ENCODE data around the gene LBR. TPM values are rescaled to one million over a fixed set of nuclear protein-coding genes. Genes with fewer than 3 reads are reported as not detected.
A peak's percentile ranks its signal among the peaks of the same experiment; 100 is the strongest.

The LBR gene
- total and polyA plus RNA-seq, 2 of the 4 experiments (the other 2 are of a cell fraction) = 21.3 to 24.9 TPM

DNA sequence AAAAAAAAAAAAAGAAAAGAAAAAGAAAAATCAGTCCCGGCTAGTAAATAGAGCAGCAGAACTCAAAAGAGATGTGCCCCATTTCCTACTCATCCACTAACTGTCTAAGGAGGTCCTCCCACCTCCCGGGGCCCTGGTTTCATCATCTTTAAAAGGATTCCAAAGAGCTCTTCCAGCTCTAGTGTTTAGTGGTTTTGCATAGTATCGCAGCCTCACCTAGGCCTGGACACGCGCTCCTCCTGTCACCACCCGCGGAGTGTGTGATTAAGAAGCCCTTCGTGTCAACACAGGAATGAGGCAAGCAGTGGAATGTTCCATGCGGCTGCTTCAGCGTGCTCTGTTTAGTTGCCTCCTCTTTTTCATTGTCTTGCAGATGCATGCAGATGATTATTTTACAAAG lies 49.0 kb downstream of the LBR start:
- intact Hi-C loops (cut with micrococcal nuclease) = no loop called here
- no peaks in the 10 kb centered on the region for H3K36me3 ChIP-seq (ENCODE audit: control insufficient read depth, insufficient read depth, low read length)
- H4K5ac ChIP-seq (ENCODE audit: low read depth, low read length) = no peak overlapping the region
- H2BK120ac ChIP-seq (ENCODE audit: low read depth, low read length) = no peak overlapping the region
- in situ Hi-C loops (cut with MboI; ENCODE audit: low sequenced_read_pairs) = no loop called here
- peak overlapping the region; percentile 46 for H2AFZ ChIP-seq (replicated peaks; ENCODE audit: low read length, poor library complexity)
- H3K14ac ChIP-seq (replicated peaks; ENCODE audit: low read depth, low read length) = no peak overlapping the region
- no peak overlapping the region for H2AK5ac ChIP-seq (ENCODE audit: low read depth, low read length)
- 0 out of 2 replicates have a peak overlapping the region, but pooled peaks have one; percentile 28 for H3K4me2 ChIP-seq (ENCODE audit: low read depth, low read length)
- ChIA-PET CTCF (interaction anchor here (0.7 kb wide), 1 partner anchor 1080 kb away, joined by 3 read pairs; no protein-coding TSS in a partner anchor), POLR2A (ENCODE audit: unreplicated experiment) (no interaction called here)
- H3K27ac ChIP-seq (ENCODE audit: insufficient read depth, low read length) = no peak overlapping the region
- H3K9ac ChIP-seq (ENCODE audit: low read depth, low read length) = no peak overlapping the region
- ATAC-seq (ENCODE audit: low read depth) (peak; percentile 72), DNase-seq (peak; percentile 65)
- no peak for TF ChIP-seq SMC3 (IDR thresholded peaks at IDR 0.05; ENCODE audit: low read depth, low read length)
- no peak for TF ChIP-seq RFX5 (IDR thresholded peaks at IDR 0.05; ENCODE audit: low read depth, low read length)
- no peak for TF ChIP-seq MAZ (IDR thresholded peaks at IDR 0.05; ENCODE audit: borderline replicate concordance, low read depth, low read length)
- TF ChIP-seq, protein P1, sequence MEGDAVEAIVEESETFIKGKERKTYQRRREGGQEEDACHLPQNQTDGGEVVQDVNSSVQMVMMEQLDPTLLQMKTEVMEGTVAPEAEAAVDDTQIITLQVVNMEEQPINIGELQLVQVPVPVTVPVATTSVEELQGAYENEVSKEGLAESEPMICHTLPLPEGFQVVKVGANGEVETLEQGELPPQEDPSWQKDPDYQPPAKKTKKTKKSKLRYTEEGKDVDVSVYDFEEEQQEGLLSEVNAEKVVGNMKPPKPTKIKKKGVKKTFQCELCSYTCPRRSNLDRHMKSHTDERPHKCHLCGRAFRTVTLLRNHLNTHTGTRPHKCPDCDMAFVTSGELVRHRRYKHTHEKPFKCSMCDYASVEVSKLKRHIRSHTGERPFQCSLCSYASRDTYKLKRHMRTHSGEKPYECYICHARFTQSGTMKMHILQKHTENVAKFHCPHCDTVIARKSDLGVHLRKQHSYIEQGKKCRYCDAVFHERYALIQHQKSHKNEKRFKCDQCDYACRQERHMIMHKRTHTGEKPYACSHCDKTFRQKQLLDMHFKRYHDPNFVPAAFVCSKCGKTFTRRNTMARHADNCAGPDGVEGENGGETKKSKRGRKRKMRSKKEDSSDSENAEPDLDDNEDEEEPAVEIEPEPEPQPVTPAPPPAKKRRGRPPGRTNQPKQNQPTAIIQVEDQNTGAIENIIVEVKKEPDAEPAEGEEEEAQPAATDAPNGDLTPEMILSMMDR (conservative IDR thresholded peaks at IDR 0.05; ENCODE audit: low read depth, low read length) = no peak
- no peak for TF ChIP-seq MXI1 (IDR thresholded peaks at IDR 0.05; ENCODE audit: borderline replicate concordance, low read depth, low read length)
- no peak for TF ChIP-seq NFE2L2 (IDR thresholded peaks at IDR 0.05; ENCODE audit: low read depth, low read length)
- TF ChIP-seq FOS (IDR thresholded peaks at IDR 0.05; ENCODE audit: low read depth, low read length) = no peak
- 0 out of 2 replicates have a peak, but pooled peaks have one; percentile 19 for TF ChIP-seq BHLHE40 (IDR thresholded peaks at IDR 0.05; ENCODE audit: low read depth, low read length)
- no peak for TF ChIP-seq MAFK (IDR thresholded peaks at IDR 0.05; ENCODE audit: low read depth, low read length)
- TF ChIP-seq POLR2A (IDR thresholded peaks at IDR 0.05; ENCODE audit: low read depth, low read length) = no peak
- TF ChIP-seq CHD1 (IDR thresholded peaks at IDR 0.05; ENCODE audit: low read depth, low read length) = no peak
- TF ChIP-seq, protein P2, sequence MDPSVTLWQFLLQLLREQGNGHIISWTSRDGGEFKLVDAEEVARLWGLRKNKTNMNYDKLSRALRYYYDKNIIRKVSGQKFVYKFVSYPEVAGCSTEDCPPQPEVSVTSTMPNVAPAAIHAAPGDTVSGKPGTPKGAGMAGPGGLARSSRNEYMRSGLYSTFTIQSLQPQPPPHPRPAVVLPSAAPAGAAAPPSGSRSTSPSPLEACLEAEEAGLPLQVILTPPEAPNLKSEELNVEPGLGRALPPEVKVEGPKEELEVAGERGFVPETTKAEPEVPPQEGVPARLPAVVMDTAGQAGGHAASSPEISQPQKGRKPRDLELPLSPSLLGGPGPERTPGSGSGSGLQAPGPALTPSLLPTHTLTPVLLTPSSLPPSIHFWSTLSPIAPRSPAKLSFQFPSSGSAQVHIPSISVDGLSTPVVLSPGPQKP (IDR thresholded peaks at IDR 0.05; ENCODE audit: borderline replicate concordance, low read depth, low read length) = no peak
- peak; percentile 21; the same call in 1 of the 2 replicates for TF ChIP-seq CEBPB (IDR thresholded peaks at IDR 0.05; ENCODE audit: low read depth, low read length)
- TF ChIP-seq RAD21 (IDR thresholded peaks at IDR 0.05; ENCODE audit: low read length) = no peak
- TF ChIP-seq, protein P3, sequence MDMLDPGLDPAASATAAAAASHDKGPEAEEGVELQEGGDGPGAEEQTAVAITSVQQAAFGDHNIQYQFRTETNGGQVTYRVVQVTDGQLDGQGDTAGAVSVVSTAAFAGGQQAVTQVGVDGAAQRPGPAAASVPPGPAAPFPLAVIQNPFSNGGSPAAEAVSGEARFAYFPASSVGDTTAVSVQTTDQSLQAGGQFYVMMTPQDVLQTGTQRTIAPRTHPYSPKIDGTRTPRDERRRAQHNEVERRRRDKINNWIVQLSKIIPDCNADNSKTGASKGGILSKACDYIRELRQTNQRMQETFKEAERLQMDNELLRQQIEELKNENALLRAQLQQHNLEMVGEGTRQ (IDR thresholded peaks at IDR 0.05; ENCODE audit: low read depth, low read length) = no peak
- H3K79me1 ChIP-seq (ENCODE audit: low read depth in 1 of 2, low read length in 2 of 2) = no peaks in the 10 kb centered on the region
- H4K8ac ChIP-seq (ENCODE audit: low read depth in 2 of 2, low read length in 2 of 2) = no peak overlapping the region
- H3K18ac ChIP-seq (ENCODE audit: low read depth, low read length) = no peak overlapping the region
- H4K20me1 ChIP-seq (ENCODE audit: insufficient read depth, low read length) = no peaks in the 10 kb centered on the region
- dilution Hi-C loops (cut with HindIII; ENCODE audit: low sequenced_read_pairs, unreplicated experiment) = no loop called here
- no peaks in the 10 kb centered on the region; the same call in 1 of the 2 replicates for H3K27me3 ChIP-seq (ENCODE audit: control insufficient read depth, insufficient read depth, low read length)
- H3K4me3 ChIP-seq (ENCODE audit: insufficient read depth, low read depth, low read length) = no peak overlapping the region
- H3K9me1 ChIP-seq (ENCODE audit: insufficient read depth, low read length) = no peaks in the 10 kb centered on the region
- H3K9me3 ChIP-seq (ENCODE audit: control insufficient read depth, insufficient read depth, low read length) = no peaks in the 10 kb centered on the region
- WGBS, 2 experiments (ENCODE audit: extremely low coverage in 2 of 2, insufficient read length in 1 of 2) = 24% methylated on average over 6 of the region's 10 CpGs; no CpG with 5 or more reads in 1 of the 2 experiments
- H2BK15ac ChIP-seq (ENCODE audit: low read depth, low read length) = no peak overlapping the region
- no peak overlapping the region for H2BK20ac ChIP-seq (ENCODE audit: low read depth, low read length)
- no peak overlapping the region for H3K23ac ChIP-seq (ENCODE audit: low read depth, low read length)
- no peak overlapping the region for H2AK9ac ChIP-seq (replicated peaks; ENCODE audit: low read depth, low read length, poor library complexity)
- no peak overlapping the region for H2BK5ac ChIP-seq (ENCODE audit: low read depth, low read length, poor library complexity, severe bottlenecking)
- H3K4ac ChIP-seq (ENCODE audit: low read depth, low read length) = no peak overlapping the region
- no peak overlapping the region for H4K91ac ChIP-seq (ENCODE audit: insufficient read depth, low read depth, low read length)
- H3K4me1 ChIP-seq (ENCODE audit: control insufficient read depth, insufficient read depth, low read length) = no peaks in the 10 kb centered on the region; the same call in 1 of the 2 replicates
- no peak overlapping the region for H3K56ac ChIP-seq (ENCODE audit: extremely low read depth, insufficient read depth, low read length)
- no TSS peak for BruUV-seq (replicated peaks)

All from IMR-90 (cell line).